GM19025 (cell line): ENCODE measurements around the gene C6orf52.
A peak's percentile ranks its signal among the peaks of the same experiment; 100 is the strongest.
"Not testable (repeated sequence)": the region's sequence is repeated elsewhere in the genome, so short reads cannot be mapped to it uniquely, and the experiment has no call there.

Experiments
- ATAC-seq: cut with Tn5 transposase; IDR thresholded peaks from one replicate; pipeline ENCODE4 v1.9.1; 2021; ENCODE audit warnings: mild to moderate bottlenecking, low read depth, moderate library complexity; ENCODE audit not compliant: unreplicated experiment

C6orf52 gene

DNA sequence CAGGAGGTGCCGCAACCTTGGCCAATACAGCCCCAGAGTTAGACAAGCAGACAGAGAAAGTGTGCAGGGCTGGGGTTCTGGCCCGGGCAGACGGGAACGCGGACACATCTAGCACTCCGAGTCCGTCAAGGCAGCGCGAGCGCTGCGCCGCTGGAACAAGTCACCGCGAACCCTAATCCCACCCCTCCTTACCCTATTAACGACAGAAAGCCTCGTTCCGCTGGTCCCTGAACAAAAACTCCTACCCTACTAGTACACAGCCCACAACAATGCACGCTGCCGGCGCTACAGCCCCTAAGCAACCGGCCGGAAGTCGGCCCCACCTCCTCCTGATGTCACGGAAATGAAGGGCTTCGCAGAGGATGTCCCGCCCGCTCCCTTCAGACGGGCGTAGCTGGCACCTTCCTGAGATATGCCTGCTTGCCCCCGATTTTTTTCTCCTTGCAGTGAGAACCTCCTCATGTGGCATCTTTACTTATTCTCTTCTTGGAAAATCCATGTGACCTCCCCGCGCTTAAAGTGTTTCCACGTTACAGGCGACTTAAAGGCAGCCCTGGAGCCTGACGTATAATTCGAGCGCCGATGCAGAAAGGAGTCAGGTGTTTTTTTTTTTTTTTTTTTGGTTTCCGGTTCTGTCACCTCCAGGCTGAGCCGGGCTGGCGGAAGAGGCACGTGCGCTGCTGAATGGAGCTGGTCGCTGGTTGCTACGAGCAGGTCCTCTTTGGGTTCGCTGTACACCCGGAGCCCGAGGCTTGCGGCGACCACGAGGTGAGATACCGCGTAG is at the start of gene C6orf52, which contains the start of gene PAK1IP1:
Gene C6orf52 (minus strand): TSS at position 315 of the 784 bp plus-strand sequence. CDS start 7,066 bp downstream, outside the sequence.
Gene PAK1IP1 (plus strand): TSS at position 671 of the 784 bp plus-strand sequence. CDS start 14 bp downstream, at position 685.
- peak; percentile 99 for ATAC-seq

DNA sequence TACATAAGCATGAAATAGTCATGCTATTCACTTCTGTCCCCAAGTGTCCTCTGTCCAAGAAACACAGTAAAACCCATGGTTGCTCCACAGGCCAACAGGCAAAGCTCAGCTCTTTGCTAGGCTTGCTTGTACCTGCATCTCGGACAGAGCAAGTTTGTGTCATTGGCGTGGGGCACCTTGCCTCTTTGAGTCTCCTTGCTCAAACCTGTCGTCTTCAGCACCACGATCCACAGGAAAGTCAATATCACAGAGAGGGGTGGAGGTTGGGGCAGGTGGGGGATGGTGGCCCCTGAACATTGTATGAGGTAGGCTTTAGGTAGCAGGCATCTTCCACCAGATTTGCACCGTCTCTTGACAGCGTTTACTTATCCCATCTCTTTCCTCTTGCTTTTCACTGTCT is 49.1 kb upstream of the C6orf52 start:
- ATAC-seq: no peak

DNA sequence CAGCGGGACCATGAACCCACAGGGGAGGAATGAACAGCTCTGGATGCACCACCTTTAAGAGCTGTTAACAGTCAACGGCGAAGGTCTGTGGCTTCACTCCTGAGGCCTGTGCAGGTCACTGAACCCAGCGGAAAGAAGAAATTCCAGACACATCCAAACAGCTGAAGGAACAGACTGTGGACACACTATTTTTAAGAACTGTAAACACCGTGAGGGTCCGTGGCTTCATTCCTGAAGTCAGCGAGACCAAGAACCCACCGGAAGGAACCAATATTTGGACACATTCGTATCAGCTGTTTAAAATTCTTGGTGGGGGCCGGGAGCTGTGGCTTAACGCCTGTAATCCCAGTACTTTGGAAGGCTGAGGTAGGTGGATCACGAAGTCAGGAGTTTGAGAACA is 47.8 kb upstream of the C6orf52 start:
- ATAC-seq: no peak

DNA sequence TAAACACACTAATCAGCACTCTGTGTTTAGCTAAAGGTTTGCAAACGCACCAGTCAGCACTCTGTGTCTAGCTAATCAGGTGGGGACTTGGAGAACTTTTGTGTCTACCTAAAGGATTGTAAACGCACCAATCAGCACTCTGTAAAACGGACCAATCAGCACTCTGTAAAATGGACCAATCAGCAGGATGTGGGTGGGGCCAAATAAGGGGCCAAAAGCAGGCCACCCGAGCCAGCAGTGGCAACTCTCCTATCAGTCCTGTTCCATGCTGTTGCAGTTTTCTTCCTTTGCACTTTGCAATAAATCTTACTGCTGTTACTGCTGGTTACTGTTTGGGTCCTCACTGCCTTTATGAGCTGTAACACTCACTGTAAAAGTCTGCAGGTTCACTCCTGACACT is 47.2 kb upstream of the C6orf52 start:
- not testable (repeated sequence) for ATAC-seq

DNA sequence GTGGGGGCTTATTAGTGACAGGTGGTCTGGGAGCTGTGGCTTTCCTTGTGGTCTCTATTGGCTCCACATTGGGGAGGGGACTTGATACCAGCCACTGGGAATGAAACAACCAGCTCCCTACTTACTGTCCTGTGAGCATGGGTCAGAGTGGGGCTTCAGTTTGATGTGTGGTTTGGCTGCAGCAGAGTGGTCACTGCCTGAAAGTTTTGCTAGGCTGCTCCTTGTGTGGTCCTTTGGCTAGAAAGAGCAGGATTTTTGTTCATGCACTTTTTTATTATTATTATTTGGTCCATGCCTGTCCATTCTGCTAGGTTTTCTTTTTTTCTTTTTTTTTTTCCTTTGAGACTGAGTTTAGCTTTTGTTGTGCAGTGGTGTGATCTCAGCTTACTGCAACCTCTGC is 45.6 kb upstream of the C6orf52 start:
- no peak for ATAC-seq

DNA sequence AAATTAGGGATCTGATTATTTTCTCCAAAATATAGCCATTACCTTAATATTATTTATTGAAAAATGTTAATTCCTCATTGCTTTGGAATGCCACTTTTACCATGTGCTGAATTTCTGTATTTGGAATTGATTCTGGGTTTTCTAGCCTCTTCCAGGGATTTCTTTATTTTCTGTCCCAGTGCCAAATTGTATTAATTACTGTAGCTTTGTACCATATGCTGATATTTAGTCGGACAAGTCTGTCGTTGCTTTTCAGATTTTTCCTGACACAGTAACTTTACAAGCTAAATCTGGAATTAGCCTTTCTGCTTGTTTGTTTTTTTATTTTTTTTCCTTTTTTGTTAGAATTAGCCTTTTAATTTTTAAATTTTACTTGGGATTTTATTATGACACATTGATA is 42.3 kb upstream of the C6orf52 start:
- no peak for ATAC-seq

DNA sequence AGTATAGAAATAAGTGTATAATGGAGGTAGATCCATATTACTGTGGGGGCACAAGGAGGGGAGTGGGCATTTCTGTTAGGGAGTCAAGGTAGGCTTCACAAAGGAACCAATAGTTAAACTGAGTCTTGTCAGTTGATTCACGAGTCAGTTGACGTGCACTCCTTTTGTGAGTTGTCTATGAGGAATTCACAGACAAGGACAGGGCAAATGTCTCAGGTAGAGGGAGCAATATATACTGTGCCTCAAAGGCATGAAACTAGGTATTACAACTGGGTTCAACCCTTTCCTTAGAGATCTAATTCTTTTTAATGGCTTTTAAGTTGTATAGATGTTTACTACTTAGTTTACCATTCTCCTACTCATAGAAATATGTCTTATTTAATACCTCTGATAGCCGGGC is 39.4 kb upstream of the C6orf52 start:
- ATAC-seq: no peak

DNA sequence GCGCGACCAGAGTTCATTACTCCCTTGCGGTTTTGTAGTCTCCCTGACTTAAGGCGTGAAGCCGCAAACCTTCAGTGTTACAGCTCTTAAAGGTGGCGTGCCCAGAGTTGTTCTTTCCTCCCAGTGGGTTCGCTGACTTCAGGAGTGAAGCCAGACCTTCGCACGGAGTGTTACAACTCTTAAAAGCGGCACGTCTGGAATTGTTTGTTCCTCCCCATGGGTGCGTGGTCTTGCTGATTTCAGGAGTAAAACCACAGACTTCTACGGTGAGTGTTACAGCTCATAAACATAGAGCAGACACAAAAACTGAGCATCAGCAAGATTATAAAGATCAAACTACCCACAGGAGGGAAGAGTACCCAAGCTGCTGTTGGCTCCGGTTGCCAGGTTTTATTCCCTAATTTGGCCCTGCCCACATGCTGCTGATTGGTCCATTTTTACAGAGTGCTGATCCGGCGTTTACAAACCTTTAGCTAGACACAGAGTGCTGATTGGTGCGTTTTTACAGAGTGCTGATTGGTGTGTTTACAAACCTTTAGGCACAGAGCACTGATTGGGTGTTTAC is 38.8 kb upstream of the C6orf52 start:
- no peak for ATAC-seq

DNA sequence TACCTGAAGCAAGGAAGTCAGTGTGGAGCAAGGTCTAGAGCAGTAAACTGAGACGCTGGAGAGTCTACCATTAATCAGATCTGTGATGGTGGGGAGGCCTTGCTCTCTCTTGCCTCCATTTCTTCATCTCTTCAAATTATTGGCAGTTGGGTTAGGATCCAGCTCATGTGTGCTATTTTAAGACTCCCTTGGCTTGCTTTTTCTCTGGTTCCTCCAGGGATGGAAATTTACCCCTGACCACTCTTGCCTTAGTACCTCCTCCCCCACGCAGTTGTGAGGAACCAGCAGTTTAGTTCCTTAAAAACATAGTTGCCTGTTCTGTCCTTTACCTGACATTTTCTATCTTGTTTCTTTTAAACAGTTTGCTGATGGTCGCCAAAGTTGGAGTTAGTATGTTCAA is 35.8 kb upstream of the C6orf52 start:
- ATAC-seq: no peak

DNA sequence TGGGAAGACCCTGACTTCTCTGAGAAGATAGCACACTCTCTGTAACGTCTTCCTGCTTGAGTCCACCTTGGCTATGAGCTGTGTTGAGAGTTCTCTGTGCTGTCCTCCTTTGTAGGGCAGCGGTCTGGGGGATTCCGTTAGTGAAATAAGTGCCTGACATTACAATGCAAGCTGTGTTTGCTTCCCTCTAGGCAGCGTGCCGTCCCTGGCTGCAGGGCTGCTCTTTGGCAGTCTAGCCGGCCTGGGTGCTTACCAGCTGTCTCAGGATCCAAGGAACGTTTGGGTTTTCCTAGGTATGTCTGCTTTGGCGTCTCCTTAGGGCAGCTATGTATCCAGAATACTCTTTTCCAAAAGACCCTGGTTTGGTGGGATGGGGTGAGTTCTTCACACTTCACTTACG is 31.3 kb upstream of the C6orf52 start:
- ATAC-seq: no peak

DNA sequence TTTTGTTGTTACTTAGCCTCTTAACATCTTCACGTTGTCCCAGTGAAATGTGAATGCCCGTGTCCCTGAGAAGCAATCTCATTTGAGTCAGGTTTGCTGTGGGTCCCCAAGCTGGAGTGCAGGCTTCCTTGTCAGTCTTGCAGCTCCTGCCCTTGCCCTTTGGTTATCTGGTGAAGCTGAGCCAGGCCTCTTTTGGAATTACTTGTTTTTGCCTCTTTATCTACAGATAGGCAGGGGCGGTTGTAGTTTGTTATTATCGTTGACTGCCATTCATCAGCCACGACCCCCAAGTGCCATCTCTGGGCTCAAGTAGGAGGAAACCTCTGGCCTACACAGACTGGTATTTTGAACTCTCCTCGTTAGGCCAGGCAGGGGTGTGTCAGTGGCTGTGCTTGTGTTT is 30.6 kb upstream of the C6orf52 start:
- no peak for ATAC-seq

DNA sequence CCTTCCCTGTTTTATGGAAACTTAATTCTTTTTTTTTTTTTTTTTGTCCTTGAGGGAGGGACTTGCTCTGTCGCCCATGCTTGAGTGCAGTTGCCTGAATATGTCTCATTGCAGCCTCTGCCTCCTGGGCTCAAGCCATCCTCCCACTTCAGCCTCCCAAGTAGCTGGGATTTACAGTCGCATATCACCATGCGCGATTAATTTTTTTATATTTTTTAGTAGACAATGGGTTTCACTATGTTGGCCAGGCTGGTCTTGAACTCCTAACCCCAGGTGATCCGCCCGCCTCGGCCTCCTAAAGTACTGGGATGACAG is 29.1 kb upstream of the C6orf52 start:
- no peak for ATAC-seq

DNA sequence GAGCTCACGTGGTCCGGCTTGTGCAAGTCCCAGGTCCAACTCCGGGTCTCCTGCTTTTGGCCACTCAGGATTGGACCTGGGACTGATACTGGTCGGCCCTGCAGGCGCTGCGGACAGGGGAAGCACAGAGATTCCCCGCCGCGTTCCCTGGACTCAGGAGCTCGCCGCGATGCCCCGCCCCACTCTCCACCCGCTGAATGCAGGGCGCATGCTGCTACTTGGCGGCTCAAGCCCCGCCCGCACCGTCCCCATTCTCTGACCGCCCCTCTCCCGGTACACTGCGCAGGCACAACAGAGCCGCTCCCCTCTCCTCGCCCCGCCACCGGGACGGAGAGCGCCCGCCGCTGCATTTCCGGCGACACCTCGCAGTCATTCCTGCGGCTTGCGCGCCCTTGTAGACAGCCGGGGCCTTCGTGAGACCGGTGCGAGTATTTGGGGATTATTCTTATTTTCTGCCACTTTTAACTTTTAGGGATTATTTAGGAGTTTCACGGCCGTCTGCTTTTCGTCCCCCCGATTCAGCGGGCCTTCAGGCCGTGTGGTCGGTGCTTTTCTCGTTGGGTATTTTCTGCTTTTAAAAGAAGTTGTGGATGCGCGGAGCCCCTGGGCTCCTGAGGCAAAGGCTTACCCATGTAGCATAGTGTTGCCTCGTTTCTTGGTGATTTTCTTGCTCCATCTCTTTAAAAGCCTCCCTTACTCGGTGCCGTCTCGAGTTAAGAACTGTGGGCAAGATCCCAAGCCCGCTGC is 28.6 kb upstream of the C6orf52 start, which contains the start of gene TMEM14C:
Gene TMEM14C (plus strand): TSS at position 251 of the 747 bp plus-strand sequence. CDS start 1,544 bp downstream, outside the sequence.
- peak; percentile 98 for ATAC-seq

DNA sequence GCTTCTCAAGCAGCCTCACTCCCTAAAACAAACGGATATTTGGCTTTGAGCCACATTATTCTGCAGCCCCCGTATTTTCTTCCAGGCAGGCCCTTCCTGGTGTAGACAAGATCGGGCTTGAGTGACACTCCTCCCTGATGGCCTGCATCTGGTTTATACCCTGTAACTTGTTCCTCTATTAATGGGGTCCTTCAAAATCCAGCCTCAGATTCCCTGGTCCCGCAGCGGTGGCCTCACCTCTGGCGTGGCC is 28.1 kb upstream of the C6orf52 start:
- ATAC-seq: no peak

DNA sequence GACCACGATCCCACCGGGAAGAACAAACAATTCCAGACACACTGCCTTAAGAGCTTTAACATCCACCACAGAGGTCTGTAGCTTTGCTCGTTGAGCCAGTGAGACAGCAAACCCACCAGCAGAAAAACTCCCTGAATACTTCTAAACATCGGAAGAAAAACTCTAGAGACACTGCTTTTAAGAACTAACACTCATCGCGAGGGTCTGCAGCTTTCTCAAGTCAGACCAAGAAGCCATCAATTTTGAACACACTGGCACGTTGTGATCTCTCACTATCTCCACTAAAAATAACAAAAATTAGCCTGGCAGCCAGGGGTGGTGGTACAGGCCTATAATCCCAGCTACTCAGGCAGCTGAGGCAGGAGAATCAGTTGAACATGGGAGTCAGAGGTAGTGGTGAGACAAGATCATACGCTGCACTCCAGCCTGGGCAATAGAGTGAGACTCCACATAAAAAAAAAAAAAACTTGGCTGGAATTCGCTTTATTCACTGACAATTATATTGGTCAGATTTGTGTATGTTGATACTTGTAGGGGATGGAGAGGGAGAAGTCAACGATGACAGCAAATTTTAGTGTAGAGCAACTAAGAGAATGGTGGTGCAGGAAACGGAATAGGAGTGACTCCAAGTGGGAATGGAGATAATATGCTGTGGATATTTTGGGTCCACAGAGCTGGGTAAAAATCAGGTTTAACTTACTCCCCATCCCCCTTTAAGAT is 27.6 kb upstream of the C6orf52 start:
- ATAC-seq: no peak

DNA sequence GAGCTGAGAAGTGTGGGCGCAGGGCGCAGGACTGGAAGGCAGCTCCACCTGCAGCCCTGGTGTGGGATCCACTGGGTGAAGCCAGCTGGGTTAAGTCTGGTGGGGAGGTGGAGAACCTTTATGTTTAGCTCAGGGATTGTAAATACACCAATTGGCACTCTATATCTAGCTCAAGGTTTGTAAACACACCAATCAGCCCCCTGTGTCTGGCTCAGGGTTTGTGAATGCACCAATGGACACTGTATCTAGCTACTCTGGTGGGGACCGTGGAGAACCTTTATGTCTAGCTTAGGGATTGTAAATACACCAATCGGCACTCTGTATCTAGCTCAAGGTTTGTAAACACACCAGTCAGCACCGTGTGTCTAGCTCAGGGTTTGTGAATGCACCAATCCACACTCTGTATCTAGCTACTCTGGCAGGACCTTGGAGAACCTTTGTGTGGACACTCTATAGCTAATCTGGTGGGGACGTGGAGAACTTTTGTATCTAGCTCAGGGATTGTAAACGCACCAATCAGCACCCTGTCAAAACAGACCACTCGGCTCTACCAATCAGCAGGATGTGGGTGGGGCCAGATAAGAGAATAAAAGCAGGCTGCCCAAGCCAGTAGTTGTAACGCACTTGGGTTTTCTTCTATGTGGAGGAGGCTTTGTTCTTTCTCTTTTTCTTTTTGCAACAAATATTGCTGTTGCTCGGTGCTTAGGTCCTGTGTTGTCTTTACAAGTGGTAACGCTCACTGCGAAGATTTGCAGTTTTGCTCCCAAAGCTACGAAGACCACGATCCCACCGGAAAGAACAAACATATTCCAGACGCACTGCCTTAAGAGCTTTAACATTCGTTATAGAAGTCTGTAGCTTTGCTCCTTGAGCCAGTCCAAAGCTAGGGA is 26.8 kb upstream of the C6orf52 start:
- not testable (repeated sequence) for ATAC-seq

DNA sequence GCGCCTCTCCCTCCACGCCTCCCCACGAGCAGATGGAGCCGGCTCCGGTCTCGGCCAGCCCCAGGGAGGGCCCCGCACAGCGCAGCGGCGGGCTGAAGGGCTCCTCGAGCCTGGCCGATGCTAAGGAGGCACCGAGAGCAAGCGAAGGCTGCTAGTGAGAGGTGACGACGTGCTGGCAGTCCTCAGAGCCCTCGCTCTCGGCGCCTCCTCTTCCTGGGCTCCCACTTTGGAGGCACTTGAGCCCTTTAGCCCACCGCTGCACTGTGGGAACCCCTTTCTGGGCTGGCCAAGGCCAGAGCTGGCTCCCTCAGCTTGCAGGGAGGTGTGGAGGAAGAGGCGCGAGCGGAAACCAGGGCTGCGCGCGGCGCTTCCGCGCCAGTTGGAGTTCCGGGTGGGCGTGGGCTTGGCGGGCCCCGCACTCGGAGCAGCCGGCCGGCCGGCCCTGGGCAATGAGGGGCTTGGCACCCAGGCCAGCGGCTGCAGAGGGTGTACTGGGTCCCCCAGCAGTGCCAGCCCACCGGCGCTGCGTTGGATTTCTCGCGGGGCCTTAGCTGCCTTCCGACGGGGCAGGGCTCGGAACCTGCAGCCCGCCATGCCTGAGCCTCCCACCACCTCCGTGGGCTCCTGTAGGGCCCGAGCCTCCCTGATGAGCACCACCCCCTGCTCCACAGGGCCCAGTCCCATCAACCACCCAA is 26.0 kb upstream of the C6orf52 start:
- ATAC-seq: no peak

DNA sequence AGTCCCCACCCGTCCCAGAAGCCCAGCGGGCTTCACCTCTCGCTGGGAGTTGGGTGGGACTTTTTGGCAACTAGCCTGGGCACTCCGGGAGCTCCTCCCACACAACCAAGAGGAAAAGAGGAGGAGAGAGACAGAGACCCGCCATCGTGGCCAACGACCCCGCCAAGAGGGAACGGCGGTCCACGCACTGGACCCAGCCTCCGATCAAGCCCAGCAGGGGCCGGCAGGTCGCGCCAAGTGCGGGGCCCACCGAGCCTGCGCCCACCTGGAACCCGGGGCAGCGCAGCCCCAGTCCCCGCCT is 25.5 kb upstream of the C6orf52 start:
- ATAC-seq: no peak

DNA sequence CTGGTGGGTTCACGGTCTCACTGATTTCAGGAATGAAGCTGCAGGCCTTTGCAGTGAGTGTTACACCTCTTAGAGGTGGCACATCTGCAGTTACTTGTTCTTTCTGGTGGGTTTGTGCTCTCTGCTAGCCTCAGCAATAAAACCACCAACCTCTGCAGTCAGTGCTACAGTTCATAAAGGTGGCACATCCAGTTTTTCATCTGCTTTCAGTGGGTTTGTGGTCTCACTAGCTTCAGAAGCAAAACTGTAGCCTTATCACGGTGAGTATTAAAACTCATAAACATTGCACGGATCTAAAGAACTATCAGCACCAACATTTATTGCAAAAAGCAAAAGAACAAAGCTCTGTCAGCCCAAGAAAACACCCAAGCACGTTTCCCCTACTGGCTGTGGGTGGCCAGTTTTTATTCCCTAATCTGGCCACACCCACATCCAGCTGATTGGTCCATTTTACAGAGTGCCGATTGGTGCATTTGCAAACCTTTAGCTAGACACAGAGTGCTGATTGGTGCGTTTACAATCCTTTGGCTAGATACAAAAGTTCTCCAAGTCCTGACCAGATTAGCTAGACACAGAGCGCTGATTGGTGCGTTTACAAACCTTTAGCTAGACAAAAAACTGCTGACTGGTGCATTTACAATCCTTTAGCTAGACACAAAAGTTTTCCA is 25.0 kb upstream of the C6orf52 start:
- no peak for ATAC-seq
